Measurements from ENCODE around the gene USH1G. TPM values are rescaled to one million over a fixed set of nuclear protein-coding genes. Genes with fewer than 3 reads are reported as not detected.
"Not testable (repeated sequence)": the region's sequence is repeated elsewhere in the genome, so short reads cannot be mapped to it uniquely, and the experiment has no call there.

USH1G gene
- total and polyA plus RNA-seq, 2 donors: 0.09 to 0.14 TPM

- Histone ChIP-seq H3K9me3 (ENCODE audit: control insufficient read depth in 2 of 2, insufficient read depth in 1 of 2, low read length in 1 of 2) (peaks cover 0 to 3% of the 10 kb centered on the region in 2 donors), H3K4me3 (ENCODE audit: low read length in 2 of 2) (no peak overlapping the region), H3K4me1 (ENCODE audit: control insufficient read depth in 2 of 2, insufficient read depth in 2 of 2, low read length in 2 of 2) (no peaks in the 10 kb centered on the region), H3K36me3 (ENCODE audit: control insufficient read depth in 2 of 2, insufficient read depth in 2 of 2, low read length in 1 of 2) (no peaks in the 10 kb centered on the region), H3K27ac (ENCODE audit: low read depth in 1 of 2, low read length in 1 of 2) (no peak overlapping the region), H3K27me3 (ENCODE audit: control insufficient read depth in 2 of 2, insufficient read depth in 1 of 2, low read length in 1 of 2) (peaks cover 5 to 43% of the 10 kb centered on the region in 2 donors)
- no peak for DNase-seq (ENCODE audit: low read depth in 6 of 9, low spot score in 9 of 9)
- 94% methylated on average over 13 of the region's 13 CpGs for WGBS
Measured at GRCh38 chr17:74916136-74916850, 6.8 kb downstream of the USH1G start.

- DNase-seq (ENCODE audit: low read depth in 6 of 9, low spot score in 9 of 9); H3K4me3 ChIP-seq (ENCODE audit: low read length in 2 of 2): not testable (repeated sequence)
- 94% methylated on average over 8 of the region's 8 CpGs for WGBS
Measured at GRCh38 chr17:74911423-74911822, 11.6 kb downstream of the USH1G start.

GRCh38 chr17:74909097-74909496 lies 14.0 kb downstream of the USH1G start:
- not testable (repeated sequence) for H3K36me3 ChIP-seq (ENCODE audit: control insufficient read depth in 2 of 2, insufficient read depth in 2 of 2, low read length in 1 of 2); H3K4me3 ChIP-seq (ENCODE audit: low read length in 2 of 2); DNase-seq (ENCODE audit: low read depth in 6 of 9, low spot score in 9 of 9); H3K9me3 ChIP-seq (ENCODE audit: control insufficient read depth in 2 of 2, insufficient read depth in 1 of 2, low read length in 1 of 2); H3K4me1 ChIP-seq (ENCODE audit: control insufficient read depth in 2 of 2, insufficient read depth in 2 of 2, low read length in 2 of 2); H3K27me3 ChIP-seq (ENCODE audit: control insufficient read depth in 2 of 2, insufficient read depth in 1 of 2, low read length in 1 of 2); H3K27ac ChIP-seq (ENCODE audit: low read depth in 1 of 2, low read length in 1 of 2)
- 85% methylated on average over 4 of the region's 4 CpGs for WGBS

More at GRCh38 chr17:74911423-74911822, 11.6 kb downstream of the USH1G start:
- H3K36me3 ChIP-seq (ENCODE audit: control insufficient read depth in 2 of 2, insufficient read depth in 2 of 2, low read length in 1 of 2); H3K27me3 ChIP-seq (ENCODE audit: control insufficient read depth in 2 of 2, insufficient read depth in 1 of 2, low read length in 1 of 2); H3K4me1 ChIP-seq (ENCODE audit: control insufficient read depth in 2 of 2, insufficient read depth in 2 of 2, low read length in 2 of 2); H3K27ac ChIP-seq (ENCODE audit: low read depth in 1 of 2, low read length in 1 of 2); H3K9me3 ChIP-seq (ENCODE audit: control insufficient read depth in 2 of 2, insufficient read depth in 1 of 2, low read length in 1 of 2): not testable (repeated sequence)

- Histone ChIP-seq H3K4me1 (ENCODE audit: control insufficient read depth in 2 of 2, insufficient read depth in 2 of 2, low read length in 2 of 2) (no peaks in the 10 kb centered on the region), H3K4me3 (ENCODE audit: low read length in 2 of 2) (no peak overlapping the region), H3K36me3 (ENCODE audit: control insufficient read depth in 2 of 2, insufficient read depth in 2 of 2, low read length in 1 of 2) (no peaks in the 10 kb centered on the region), H3K27ac (ENCODE audit: low read depth in 1 of 2, low read length in 1 of 2) (no peak overlapping the region), H3K27me3 (ENCODE audit: control insufficient read depth in 2 of 2, insufficient read depth in 1 of 2, low read length in 1 of 2) (peaks cover 0 to 20% of the 10 kb centered on the region in 2 donors), H3K9me3 (ENCODE audit: control insufficient read depth in 2 of 2, insufficient read depth in 1 of 2, low read length in 1 of 2) (no peaks in the 10 kb centered on the region)
- no peak for DNase-seq (ENCODE audit: low read depth in 6 of 9, low spot score in 9 of 9)
- WGBS: 97% methylated on average over 34 of the region's 34 CpGs
Measured at GRCh38 chr17:74907012-74907411, 16.0 kb downstream of the USH1G start.

GRCh38 chr17:74906214-74906793 lies 16.8 kb downstream of the USH1G start:
- peaks cover 0 to 22% of the 10 kb centered on the region in 2 donors for H3K27me3 ChIP-seq (ENCODE audit: control insufficient read depth in 2 of 2, insufficient read depth in 1 of 2, low read length in 1 of 2)
- H3K4me3 ChIP-seq (ENCODE audit: low read length in 2 of 2); H3K4me1 ChIP-seq (ENCODE audit: control insufficient read depth in 2 of 2, insufficient read depth in 2 of 2, low read length in 2 of 2); H3K36me3 ChIP-seq (ENCODE audit: control insufficient read depth in 2 of 2, insufficient read depth in 2 of 2, low read length in 1 of 2); DNase-seq (ENCODE audit: low read depth in 6 of 9, low spot score in 9 of 9); H3K9me3 ChIP-seq (ENCODE audit: control insufficient read depth in 2 of 2, insufficient read depth in 1 of 2, low read length in 1 of 2); H3K27ac ChIP-seq (ENCODE audit: low read depth in 1 of 2, low read length in 1 of 2): not testable (repeated sequence)
- 77% methylated on average over 6 of the region's 6 CpGs for WGBS

GRCh38 chr17:74904687-74905409 lies 18.2 kb downstream of the USH1G start:
- no peak for DNase-seq (ENCODE audit: low read depth in 6 of 9, low spot score in 9 of 9)
- WGBS: 90% methylated on average over 7 of the region's 7 CpGs
- H3K4me1 ChIP-seq (ENCODE audit: control insufficient read depth in 2 of 2, insufficient read depth in 2 of 2, low read length in 2 of 2): no peaks in the 10 kb centered on the region
- peaks cover 0 to 32% of the 10 kb centered on the region in 2 donors for H3K27me3 ChIP-seq (ENCODE audit: control insufficient read depth in 2 of 2, insufficient read depth in 1 of 2, low read length in 1 of 2)
- H3K36me3 ChIP-seq (ENCODE audit: control insufficient read depth in 2 of 2, insufficient read depth in 2 of 2, low read length in 1 of 2): no peaks in the 10 kb centered on the region
- no peak overlapping the region for H3K27ac ChIP-seq (ENCODE audit: low read depth in 1 of 2, low read length in 1 of 2)
- no peak overlapping the region for H3K4me3 ChIP-seq (ENCODE audit: low read length in 2 of 2)
- no peaks in the 10 kb centered on the region for H3K9me3 ChIP-seq (ENCODE audit: control insufficient read depth in 2 of 2, insufficient read depth in 1 of 2, low read length in 1 of 2)

GRCh38 chr17:74903671-74904070 lies 19.4 kb downstream of the USH1G start:
- Histone ChIP-seq H3K36me3 (ENCODE audit: control insufficient read depth in 2 of 2, insufficient read depth in 2 of 2, low read length in 1 of 2) (no peaks in the 10 kb centered on the region), H3K4me3 (ENCODE audit: low read length in 2 of 2) (no peak overlapping the region), H3K9me3 (ENCODE audit: control insufficient read depth in 2 of 2, insufficient read depth in 1 of 2, low read length in 1 of 2) (no peaks in the 10 kb centered on the region), H3K27ac (ENCODE audit: low read depth in 1 of 2, low read length in 1 of 2) (no peak overlapping the region), H3K4me1 (ENCODE audit: control insufficient read depth in 2 of 2, insufficient read depth in 2 of 2, low read length in 2 of 2) (no peaks in the 10 kb centered on the region), H3K27me3 (ENCODE audit: control insufficient read depth in 2 of 2, insufficient read depth in 1 of 2, low read length in 1 of 2) (peaks cover 0 to 35% of the 10 kb centered on the region in 2 donors)
- WGBS: 83% methylated on average over 6 of the region's 6 CpGs
- DNase-seq (ENCODE audit: low read depth in 6 of 9, low spot score in 9 of 9): no peak

- WGBS: 91% methylated on average over 9 of the region's 9 CpGs
- Histone ChIP-seq H3K27me3 (ENCODE audit: control insufficient read depth in 2 of 2, insufficient read depth in 1 of 2, low read length in 1 of 2) (peaks cover 0 to 40% of the 10 kb centered on the region in 2 donors), H3K4me3 (ENCODE audit: low read length in 2 of 2) (no peak overlapping the region), H3K36me3 (ENCODE audit: control insufficient read depth in 2 of 2, insufficient read depth in 2 of 2, low read length in 1 of 2) (no peaks in the 10 kb centered on the region), H3K27ac (ENCODE audit: low read depth in 1 of 2, low read length in 1 of 2) (no peak overlapping the region), H3K9me3 (ENCODE audit: control insufficient read depth in 2 of 2, insufficient read depth in 1 of 2, low read length in 1 of 2) (no peaks in the 10 kb centered on the region), H3K4me1 (ENCODE audit: control insufficient read depth in 2 of 2, insufficient read depth in 2 of 2, low read length in 2 of 2) (no peaks in the 10 kb centered on the region)
- no peak for DNase-seq (ENCODE audit: low read depth in 6 of 9, low spot score in 9 of 9)
Measured at GRCh38 chr17:74903034-74903433, 20.0 kb downstream of the USH1G start.

Data from thymus (tissue), 11 donors.